Heart right ventricle (tissue), 16 donors: ENCODE measurements around the gene GPSM1. TPM values are rescaled to one million over a fixed set of nuclear protein-coding genes. Genes with fewer than 3 reads are reported as not detected.

Source experiments
- ATAC-seq, 8 donors: fragments of 200-7000 bp; cut with Tn5 transposase; one replicate each; pipeline ENCODE4 v1.9.1; 2020; ENCODE audit warnings: mild to moderate bottlenecking in 8 of 8, moderate library complexity in 8 of 8, moderate number of reproducible peaks in 1 of 8
- DNase-seq, 2 donors: peaks; one replicate each; pipeline ENCODE4 v3.0.0-alpha.2; 2020
- H3K27ac ChIP-seq, 10 donors: fragments of 200-600 bp; sonication (generic) in 2 of 10; one replicate each; pipeline versions ENCODE4 v1.5.0 to v1.8.0; 2020 to 2022; ENCODE audit warnings: mild to moderate bottlenecking in 3 of 10
- H3K27me3 ChIP-seq, 7 donors: fragments of 200-600 bp; one replicate each; pipeline ENCODE4 v1.8.0; 2021 to 2022; ENCODE audit warnings: mild to moderate bottlenecking in 2 of 7
- H3K36me3 ChIP-seq, 9 donors: fragments of 200-600 bp; sonication (generic) in 1 of 9; one replicate each; pipeline versions ENCODE4 v1.5.0 to v1.8.0; 2020 to 2022; ENCODE audit warnings: mild to moderate bottlenecking in 2 of 9
- H3K4me1 ChIP-seq, 9 donors: fragments of 200-600 bp; sonication (generic) in 1 of 9; one replicate each; pipeline versions ENCODE4 v1.5.0 to v1.8.0; 2020 to 2022; ENCODE audit warnings: mild to moderate bottlenecking in 4 of 9
- H3K4me3 ChIP-seq, 10 donors: fragments of 200-600 bp; sonication (generic) in 2 of 10; one replicate each; pipeline versions ENCODE4 v1.5.0 to v1.8.0; 2020 to 2022; ENCODE audit warnings: mild to moderate bottlenecking in 7 of 10, moderate library complexity in 2 of 10
- H3K9me3 ChIP-seq, 11 donors: fragments of 200-600 bp in 10 of 11; sonication (generic) in 2 of 11; one replicate each; pipeline versions ENCODE4 v1.5.0 to v1.8.0; 2013 to 2022; ENCODE audit warnings: mild to moderate bottlenecking in 2 of 11, control low read depth in 1 of 11, moderate library complexity in 1 of 11
- CTCF ChIP-seq, 9 donors: fragments of 200-600 bp; sonication (generic) in 2 of 9; IDR thresholded peaks; one replicate each; pipeline versions ENCODE4 v1.5.0 to v1.8.0; 2021 to 2022; ENCODE audit warnings: antibody characterized with exemption in 9 of 9, mild to moderate bottlenecking in 5 of 9, moderate library complexity in 1 of 9
- WGBS, 2 donors: extraction: QIAGEN DNeasy Blood & Tissue Kit; methylation state at CpG; one replicate each; pipeline ENCODE4 v1.1.7; 2013; ENCODE audit warnings: inconsistent platforms in 1 of 2; 5-methylcytosine and 5-hydroxymethylcytosine counted together
- intact Hi-C, 10 donors: fragments of 100-400 bp; cut with DNase I; formaldehyde crosslinking; loops; one replicate each; pipeline versions ENCODE4 v1.11.1 to v1.14.2; 2022
- polyA plus RNA-seq, 2 donors: library from polyadenylated mRNA; stranded (reverse); fragments of 200-250 nt; gene quantifications; one replicate each; pipeline ENCODE4 v1.2.3, GENCODE V29; 2013
- total RNA-seq, 10 donors: library from RNA; stranded (reverse); fragmentation: NEBNext Ultra II Directional in 3 of 10; extraction: Animal tissue kit (Norgen Biotek cat#: 25700) in 3 of 10; gene quantifications; one replicate each; pipeline versions ENCODE4 v1.2.1 to v1.2.4, GENCODE V29; 2021 to 2023
- donor health status: Arrhythmogenic right ventricular cardiomyopathy.
- donor health status: ischemic (EF 13 %, LVEDD 7.1; RV severe dilation, severe dysfunction).
- donor health status: healthy with polysubstance abuse.
- donor health status: DM: no; HTN: yes; CAD: no.
- donor health status: DM: no; HTN: no; CAD: no.
- donor health status: ischemic (EF 25% LVEDD 6.9; RV normal size, moderate dysfunction).
- donor health status: ischemic (EF 25% LVEDD 5.7; RV mildly dilated, moderate dysfunction).
- donor health status: healthy.
- donor health status: DM: yes; HTN: yes; CAD: no.
- donor health status: Ischemic cardiomyopathy.
- donor health status: ischemic (EF 35%, LVEDD 5.7; RV mildly dilated, moderate dysfunction).
- donor health status: nonischemic (EF 11% LVEDD 7.7; RV severe dilation, severe dysfunction).
- donor health status: DM: yes; HTN: yes; CAD: no.
- donor health status: PGD.
- donor health status: ischemic (EF 29% LVEDD 5.4; RV normal size, mild dysfunction).
- donor health status: nonischemic (EF 23%, LVEDD 6.1; RV moderate dilation, normal function).

The GPSM1 gene
- total and polyA plus RNA-seq, 12 donors = 19.4 to 87.8 (median 25.8) TPM

DNA sequence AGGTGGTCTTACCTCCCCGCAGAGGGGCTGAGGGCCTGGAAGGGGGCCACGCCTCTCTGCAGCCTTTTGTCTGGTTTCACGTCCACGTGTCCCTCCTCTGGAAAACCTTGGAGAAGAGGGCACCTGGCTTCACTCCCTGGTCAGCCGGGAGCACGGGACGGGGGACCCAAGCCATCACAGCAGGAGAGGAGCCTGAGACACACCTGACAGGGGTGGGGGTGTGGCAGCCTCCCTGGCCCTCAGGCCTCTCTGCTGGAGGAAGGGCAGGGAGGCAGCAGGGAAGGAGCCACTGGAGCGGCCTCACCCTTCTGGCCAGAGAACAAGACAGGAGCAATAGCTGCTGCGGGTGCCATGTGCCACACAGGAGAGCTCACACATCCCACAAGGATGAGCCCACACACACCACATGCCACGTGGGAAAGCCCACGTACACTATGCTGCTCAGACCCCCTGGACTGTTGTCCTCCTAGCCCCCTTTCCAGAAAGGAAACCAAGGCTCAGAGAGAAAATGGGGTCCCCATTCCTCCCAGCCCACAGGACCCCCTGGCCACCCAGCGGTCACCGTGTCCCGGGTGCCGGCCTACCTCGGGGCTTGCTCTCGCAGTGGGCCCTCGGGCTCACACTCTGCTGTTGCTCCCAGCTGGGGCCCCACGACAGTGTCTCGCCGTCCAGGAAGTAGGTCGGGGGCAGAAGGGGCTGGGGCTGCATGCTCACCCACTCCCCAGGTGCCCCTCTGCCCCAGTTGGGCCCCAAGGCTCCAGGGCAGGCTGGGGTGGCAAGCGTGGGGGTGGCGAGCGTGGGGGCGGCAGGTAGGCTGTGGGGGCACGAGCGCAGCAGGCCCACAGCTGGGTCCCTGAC, 41.6 kb upstream of the GPSM1 start:
- Histone ChIP-seq H3K27ac (no peak overlapping the region), H3K27me3 (peaks cover 0 to 65% (median 46%) of the 10 kb centered on the region in 7 donors), H3K9me3 (no peaks in the 10 kb centered on the region), H3K4me3 (no peak overlapping the region), H3K4me1 (peaks cover 0 to 13% (median 6%) of the 10 kb centered on the region in 9 donors), H3K36me3 (no peaks in the 10 kb centered on the region)
- no peak for ATAC-seq
- intact Hi-C loops = loop anchor here in 4 of 10 donors (5.0 to 10.0 kb wide), 4 partner anchors 111 to 681 kb away; no protein-coding TSS in a partner anchor
- no peak for TF ChIP-seq CTCF (IDR thresholded peaks at IDR 0.05)
- 79 to 83% methylated on average over 27 to 28 of the region's 28 CpGs for WGBS, 2 donors
- peak in 1 of 2 donors; percentile 5 for DNase-seq

DNA sequence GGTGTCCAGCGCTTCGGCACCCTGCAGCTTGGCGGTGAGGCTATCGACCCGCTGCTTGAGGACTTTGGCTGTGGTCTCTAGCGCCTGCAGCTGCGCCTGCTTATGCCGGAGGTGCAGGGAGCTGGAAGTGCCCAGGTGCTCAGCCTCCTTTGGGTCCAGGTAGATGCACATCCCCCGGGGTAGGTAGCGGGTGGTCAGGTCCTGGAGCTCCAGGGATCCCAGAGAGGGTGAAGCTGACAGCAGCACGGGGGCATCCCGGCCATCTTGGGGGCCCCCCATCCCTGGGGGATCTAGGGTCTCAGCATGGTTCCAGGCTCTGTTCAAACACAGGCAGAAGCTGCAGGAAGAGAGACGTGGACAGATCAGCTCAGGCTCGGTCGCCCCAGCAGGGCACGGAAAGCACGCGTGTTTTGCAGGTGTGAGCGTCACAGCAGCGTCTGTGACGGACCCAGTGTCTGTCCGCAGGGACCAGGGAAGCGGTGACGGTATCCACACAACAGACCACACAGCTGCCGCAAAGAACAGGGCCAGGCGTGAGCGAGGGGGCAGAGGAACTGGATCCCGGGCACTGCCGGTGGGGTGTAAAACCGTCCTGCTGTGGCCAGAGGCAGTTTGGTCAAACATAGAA, 40.9 kb upstream of the GPSM1 start:
- no peaks in the 10 kb centered on the region for H3K9me3 ChIP-seq
- H3K4me3 ChIP-seq = no peak overlapping the region
- no peak for ATAC-seq
- peak in 1 of 2 donors; percentile 5 for DNase-seq
- intact Hi-C loops = loop anchor here in 4 of 10 donors (5.0 to 10.0 kb wide), 4 partner anchors 112 to 682 kb away; no protein-coding TSS in a partner anchor
- WGBS, 2 donors = 81 to 86% methylated on average over 30 of the region's 30 CpGs
- no peak overlapping the region for H3K27ac ChIP-seq
- H3K4me1 ChIP-seq = peaks cover 0 to 13% (median 6%) of the 10 kb centered on the region in 9 donors
- no peak for TF ChIP-seq CTCF (IDR thresholded peaks at IDR 0.05)
- H3K36me3 ChIP-seq = no peaks in the 10 kb centered on the region
- H3K27me3 ChIP-seq = peaks cover 0 to 68% (median 47%) of the 10 kb centered on the region in 7 donors

- intact Hi-C loops = loop anchor here in 4 of 10 donors (5.0 to 10.0 kb wide), 4 partner anchors 112 to 682 kb away; no protein-coding TSS in a partner anchor
- Histone ChIP-seq H3K4me3 (no peak overlapping the region), H3K27me3 (peaks cover 0 to 65% (median 47%) of the 10 kb centered on the region in 7 donors), H3K27ac (no peak overlapping the region), H3K36me3 (no peaks in the 10 kb centered on the region), H3K4me1 (peaks cover 0 to 13% (median 6%) of the 10 kb centered on the region in 9 donors), H3K9me3 (no peaks in the 10 kb centered on the region)
- DNase-seq = peak in 1 of 2 donors; percentile 2
- no peak for ATAC-seq
- no peak for TF ChIP-seq CTCF (IDR thresholded peaks at IDR 0.05)
- 91 to 97% methylated on average over 13 of the region's 13 CpGs for WGBS, 2 donors
Observed at GRCh38 chr9:136286987-136287379, 40.4 kb upstream of the GPSM1 start.
